CD4-positive, alpha-beta T cell (primary cell): ENCODE measurements around the gene SSUH2. TPM values are rescaled to one million over a fixed set of nuclear protein-coding genes. Genes with fewer than 3 reads are reported as not detected.

ENCODE experiments used
- ATAC-seq: fragments of 200-7000 bp; cut with Tn5 transposase; one replicate; pipeline ENCODE4 v1.10.0; 2022; ENCODE audit warnings: mild to moderate bottlenecking; ENCODE audit not compliant: poor library complexity
- CTCF ChIA-PET: fragments of 350-600 bp; sonication (Branson Sonifier 250); formaldehyde crosslinking; loops from one replicate; lab custom pipeline; 2021; ENCODE audit warnings: antibody characterized with exemption, inconsistent platforms; lab: Charles Lee
- POLR2A ChIA-PET: fragments of 350-600 bp; sonication (Branson Sonifier 250); formaldehyde crosslinking; loops from one replicate; lab custom pipeline; 2021; ENCODE audit warnings: antibody characterized with exemption, inconsistent platforms; lab: Charles Lee
- DNase-seq, 14 experiments: peaks; one replicate each; pipeline ENCODE4 v3.0.0-alpha.2; 2013 to 2020; ENCODE audit warnings: mixed read lengths in 2 of 14
- H3K27ac ChIP-seq, 2 donors: one replicate each; pipeline versions ENCODE4 v1.5.1 to v1.7.0; 2013; ENCODE audit warnings: low read length in 2 of 2, low read depth in 1 of 2, mild to moderate bottlenecking in 1 of 2
- H3K27me3 ChIP-seq, 2 experiments: 1 replicate in 1 of 2; 2 replicates in 1 of 2; pipeline versions ENCODE4 v1.6.1 to v1.7.0; 2013; ENCODE audit warnings: low read length in 2 of 2, control low read depth in 1 of 2, mild to moderate bottlenecking in 1 of 2, moderate library complexity in 1 of 2; ENCODE audit not compliant: insufficient read depth in 2 of 2, control insufficient read depth in 1 of 2
- H3K36me3 ChIP-seq: one replicate; pipeline ENCODE4 v1.6.1; 2013; ENCODE audit warnings: low read length, control low read depth; ENCODE audit not compliant: insufficient read depth
- H3K4me1 ChIP-seq: one replicate; pipeline ENCODE4 v1.6.1; 2013; ENCODE audit warnings: low read length, control low read depth; ENCODE audit not compliant: insufficient read depth
- H3K4me3 ChIP-seq: one replicate; pipeline ENCODE4 v1.5.1; 2013; ENCODE audit warnings: mild to moderate bottlenecking, low read length, moderate library complexity
- H3K9me3 ChIP-seq, 2 experiments: 1 replicate in 1 of 2; 2 replicates in 1 of 2; pipeline versions ENCODE4 v1.6.1 to v1.7.0; 2013; ENCODE audit warnings: low read length in 2 of 2, mild to moderate bottlenecking in 2 of 2, control low read depth in 1 of 2, moderate library complexity in 1 of 2; ENCODE audit not compliant: control insufficient read depth in 1 of 2, insufficient read depth in 1 of 2
- H3K27ac Mint-ChIP-seq: one replicate; pipeline ENCODE4 v1.8.0; 2020; ENCODE audit warnings: mixed read lengths
- H3K27me3 Mint-ChIP-seq: one replicate; pipeline ENCODE4 v1.8.0; 2021; ENCODE audit warnings: mixed read lengths
- H3K36me3 Mint-ChIP-seq: one replicate; pipeline ENCODE4 v1.8.0; 2021; ENCODE audit warnings: low read depth, mixed read lengths
- H3K4me1 Mint-ChIP-seq: one replicate; pipeline ENCODE4 v1.8.0; 2021; ENCODE audit warnings: low read depth, mixed read lengths
- H3K4me3 Mint-ChIP-seq: one replicate; pipeline ENCODE4 v1.8.0; 2020; ENCODE audit warnings: mild to moderate bottlenecking, mixed read lengths
- H3K9me3 Mint-ChIP-seq: one replicate; pipeline ENCODE4 v1.8.0; 2020; ENCODE audit warnings: mixed read lengths
- intact Hi-C, 2 experiments: fragments of 100-400 bp; cut with DNase I in 1 of 2; cut with micrococcal nuclease in 1 of 2; formaldehyde crosslinking; loops; one replicate each; pipeline versions ENCODE4 v1.15.1 to v1.9.0; 2023 to 2025; cut with DNase I, micrococcal nuclease
- total RNA-seq, 174 experiments: library from RNA in 2 of 174; stranded (reverse) in 2 of 174; gene quantifications; one replicate each; pipeline ENCODE4 v1.2.3 and lab custom pipeline; 2021 to 2026
- TF ChIP-seq, protein P1 (sequence below): fragments of 200-600 bp; IDR thresholded peaks from one replicate; pipeline ENCODE4 v1.8.0; 2022; ENCODE audit warnings: antibody characterized with exemption, mild to moderate bottlenecking

The SSUH2 gene
- total RNA-seq, 2 experiments from 2014 or later = not detected

DNA sequence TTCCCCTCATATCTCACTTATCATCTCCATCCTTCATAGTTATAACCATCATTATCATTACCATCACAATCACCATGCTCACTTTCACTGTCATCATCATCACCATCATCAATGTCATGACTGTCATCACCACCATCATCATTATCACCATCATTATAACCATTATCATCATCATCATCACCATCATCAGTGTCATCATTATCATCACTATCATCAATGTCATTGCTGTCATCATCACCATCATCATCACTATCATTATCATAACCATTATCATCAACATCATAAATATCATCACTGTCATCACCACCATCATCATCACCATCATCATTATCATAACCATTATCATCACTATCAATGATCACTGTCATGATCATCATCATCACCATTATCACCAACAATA lies 44.1 kb downstream of the SSUH2 start:
- no peaks in the 10 kb centered on the region for H3K9me3 Mint-ChIP-seq
- TF ChIP-seq, protein P1, sequence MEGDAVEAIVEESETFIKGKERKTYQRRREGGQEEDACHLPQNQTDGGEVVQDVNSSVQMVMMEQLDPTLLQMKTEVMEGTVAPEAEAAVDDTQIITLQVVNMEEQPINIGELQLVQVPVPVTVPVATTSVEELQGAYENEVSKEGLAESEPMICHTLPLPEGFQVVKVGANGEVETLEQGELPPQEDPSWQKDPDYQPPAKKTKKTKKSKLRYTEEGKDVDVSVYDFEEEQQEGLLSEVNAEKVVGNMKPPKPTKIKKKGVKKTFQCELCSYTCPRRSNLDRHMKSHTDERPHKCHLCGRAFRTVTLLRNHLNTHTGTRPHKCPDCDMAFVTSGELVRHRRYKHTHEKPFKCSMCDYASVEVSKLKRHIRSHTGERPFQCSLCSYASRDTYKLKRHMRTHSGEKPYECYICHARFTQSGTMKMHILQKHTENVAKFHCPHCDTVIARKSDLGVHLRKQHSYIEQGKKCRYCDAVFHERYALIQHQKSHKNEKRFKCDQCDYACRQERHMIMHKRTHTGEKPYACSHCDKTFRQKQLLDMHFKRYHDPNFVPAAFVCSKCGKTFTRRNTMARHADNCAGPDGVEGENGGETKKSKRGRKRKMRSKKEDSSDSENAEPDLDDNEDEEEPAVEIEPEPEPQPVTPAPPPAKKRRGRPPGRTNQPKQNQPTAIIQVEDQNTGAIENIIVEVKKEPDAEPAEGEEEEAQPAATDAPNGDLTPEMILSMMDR = no peak

DNA sequence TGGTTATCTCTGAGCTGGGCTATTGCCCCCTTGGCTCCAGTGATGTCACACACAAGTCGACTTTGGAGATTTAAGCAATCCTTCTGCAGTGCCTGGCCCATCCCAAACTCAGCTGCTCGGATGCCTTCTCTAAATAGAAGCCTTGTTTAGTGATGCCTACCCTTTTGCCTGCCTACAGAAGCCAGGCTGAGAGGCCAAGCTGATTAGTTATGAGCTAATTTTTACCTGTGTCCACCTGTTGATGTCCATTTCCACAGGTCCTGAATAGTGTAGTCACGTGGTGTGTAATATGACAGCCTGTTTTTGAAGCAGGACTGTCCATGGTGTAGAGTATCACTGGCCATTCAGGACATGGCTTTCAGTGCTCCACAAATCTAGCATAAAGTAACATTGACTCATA lies 45.5 kb downstream of the SSUH2 start:
- TF ChIP-seq, protein P1 = no peak
- ATAC-seq = no peak
- Mint-ChIP-seq H3K9me3 (no peaks in the 10 kb centered on the region), H3K27me3 (no peaks in the 10 kb centered on the region), H3K36me3 (no peaks in the 10 kb centered on the region), H3K4me3 (no peak overlapping the region), H3K27ac (no peak overlapping the region), H3K4me1 (no peaks in the 10 kb centered on the region)
- CTCF ChIA-PET = no interaction called here
- intact Hi-C loops = no loop called here
- POLR2A ChIA-PET = no interaction called here
- no peaks in the 10 kb centered on the region for H3K36me3 ChIP-seq
- H3K4me3 ChIP-seq = no peak overlapping the region
- no peak for DNase-seq
- no peaks in the 10 kb centered on the region for H3K27me3 ChIP-seq
- no peak overlapping the region for H3K27ac ChIP-seq
- H3K9me3 ChIP-seq = no peaks in the 10 kb centered on the region
- H3K4me1 ChIP-seq = no peaks in the 10 kb centered on the region

More for the DNA sequence above, 44.1 kb downstream of the SSUH2 start:
- CTCF ChIA-PET = no interaction called here
- H3K4me3 ChIP-seq = no peak overlapping the region
- POLR2A ChIA-PET = no interaction called here
- no peaks in the 10 kb centered on the region for H3K36me3 Mint-ChIP-seq
- H3K27me3 ChIP-seq = no peaks in the 10 kb centered on the region
- H3K27ac ChIP-seq = no peak overlapping the region
- H3K36me3 ChIP-seq = no peaks in the 10 kb centered on the region
- H3K27me3 Mint-ChIP-seq = no peaks in the 10 kb centered on the region
- DNase-seq (no peak), ATAC-seq (no peak)
- H3K4me1 ChIP-seq = no peaks in the 10 kb centered on the region
- no peak overlapping the region for H3K27ac Mint-ChIP-seq
- H3K4me3 Mint-ChIP-seq = no peak overlapping the region
- no peaks in the 10 kb centered on the region for H3K9me3 ChIP-seq
- H3K4me1 Mint-ChIP-seq = no peaks in the 10 kb centered on the region
- intact Hi-C loops = no loop called here

DNA sequence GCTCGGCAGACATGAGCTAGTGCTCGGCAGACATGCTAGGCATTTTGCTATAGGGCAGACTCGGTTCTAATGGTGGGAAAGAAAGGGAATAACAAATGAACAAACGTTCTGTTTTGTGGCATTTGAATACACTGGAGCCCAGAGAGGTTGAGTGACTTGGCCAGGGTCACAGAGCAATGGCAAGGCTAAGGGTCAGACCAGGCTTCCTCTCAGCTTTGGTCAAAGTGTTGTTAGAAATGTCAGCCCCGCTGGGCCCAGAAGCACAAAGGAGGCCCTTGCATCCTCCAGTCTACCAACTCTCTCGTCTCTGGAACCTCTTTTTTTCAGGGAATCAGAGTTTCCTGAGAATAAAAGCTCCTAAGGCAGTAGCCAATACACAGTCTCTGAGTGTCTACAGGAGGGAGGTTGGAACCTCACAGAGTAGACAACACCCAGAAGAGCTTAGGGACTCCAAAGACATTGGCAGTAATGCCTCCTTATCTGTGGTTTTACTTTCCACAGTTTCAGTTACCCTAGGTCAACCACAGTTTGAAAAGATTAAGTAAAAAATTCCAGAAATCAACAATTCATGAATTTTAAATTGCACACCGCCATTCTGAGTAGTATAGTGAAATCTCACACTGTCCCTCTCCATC lies 47.3 kb downstream of the SSUH2 start:
- H3K27me3 Mint-ChIP-seq = no peaks in the 10 kb centered on the region
- Histone ChIP-seq H3K4me1 (no peaks in the 10 kb centered on the region), H3K36me3 (no peaks in the 10 kb centered on the region), H3K9me3 (peaks cover 0 to 4% of the 10 kb centered on the region in 2 experiments), H3K27me3 (no peaks in the 10 kb centered on the region), H3K27ac (no peak overlapping the region), H3K4me3 (no peak overlapping the region)
- DNase-seq (no peak), ATAC-seq (no peak)
- CTCF ChIA-PET = no interaction called here
- H3K27ac Mint-ChIP-seq = no peak overlapping the region
- TF ChIP-seq, protein P1 = no peak
- H3K4me1 Mint-ChIP-seq = no peaks in the 10 kb centered on the region
- H3K9me3 Mint-ChIP-seq = no peaks in the 10 kb centered on the region
- intact Hi-C loops = no loop called here
- POLR2A ChIA-PET = no interaction called here
- H3K4me3 Mint-ChIP-seq = no peak overlapping the region
- H3K36me3 Mint-ChIP-seq = no peaks in the 10 kb centered on the region
